Measurements from ENCODE around the gene DBF4.
A peak's percentile ranks its signal among the peaks of the same experiment; 100 is the strongest.
"Not testable (repeated sequence)": the region's sequence is repeated elsewhere in the genome, so short reads cannot be mapped to it uniquely, and the experiment has no call there.

The DBF4 gene

DNA sequence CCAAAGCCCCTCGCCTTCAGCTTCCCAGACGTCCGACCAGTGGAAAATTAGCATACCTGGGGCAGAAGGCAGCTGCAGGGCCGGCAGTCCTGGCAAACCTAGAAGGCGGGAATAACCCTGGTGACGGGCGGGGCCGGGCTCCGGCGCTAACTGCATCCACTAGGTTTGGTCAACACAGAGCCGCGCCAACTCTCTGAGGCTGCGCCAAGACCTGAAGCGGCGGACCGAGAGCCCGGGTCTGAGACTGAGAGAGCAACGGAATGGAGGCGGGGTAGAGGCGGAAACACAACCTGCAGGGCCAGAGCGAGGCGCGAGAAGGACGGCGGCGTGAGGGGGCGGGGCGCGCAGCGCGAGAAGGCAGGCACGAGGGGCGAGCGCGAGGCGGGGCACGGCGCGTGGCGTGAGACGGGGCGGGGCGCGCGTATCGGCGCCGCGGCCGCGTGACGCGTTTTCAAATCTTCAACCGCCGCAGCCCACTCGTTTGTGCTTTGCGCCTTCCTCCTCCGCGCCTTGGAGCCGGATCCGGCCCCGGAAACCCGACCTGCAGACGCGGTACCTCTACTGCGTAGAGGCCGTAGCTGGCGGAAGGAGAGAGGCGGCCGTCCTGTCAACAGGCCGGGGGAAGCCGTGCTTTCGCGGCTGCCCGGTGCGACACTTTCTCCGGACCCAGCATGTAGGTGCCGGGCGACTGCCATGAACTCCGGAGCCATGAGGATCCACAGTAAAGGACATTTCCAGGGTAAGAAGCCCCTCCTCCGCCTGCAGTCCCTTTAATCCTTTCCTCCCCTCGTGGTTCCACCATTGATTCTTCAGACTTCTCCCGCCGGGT, at the start of gene DBF4, which contains the start of gene SLC25A40:
TSS of gene DBF4 (plus strand) at position 454 of the 829 bp plus-strand sequence. CDS start at position 694, 240 bp downstream.
TSS of gene SLC25A40 (minus strand) at position 321 of the 829 bp plus-strand sequence. CDS start 17,633 bp downstream, outside the sequence.
- peak; percentile 87 to 91 for DNase-seq (ENCODE audit: low read depth in 2 of 2)

GRCh38 chr7:87828383-87828782, 47.9 kb upstream of the DBF4 start:
- DNase-seq (ENCODE audit: low read depth in 2 of 2): not testable (repeated sequence)

GRCh38 chr7:87831097-87831496, 45.2 kb upstream of the DBF4 start:
- DNase-seq (ENCODE audit: low read depth in 2 of 2): no peak

GRCh38 chr7:87833130-87833529, 43.2 kb upstream of the DBF4 start:
- DNase-seq (ENCODE audit: low read depth in 2 of 2): no peak

DNA sequence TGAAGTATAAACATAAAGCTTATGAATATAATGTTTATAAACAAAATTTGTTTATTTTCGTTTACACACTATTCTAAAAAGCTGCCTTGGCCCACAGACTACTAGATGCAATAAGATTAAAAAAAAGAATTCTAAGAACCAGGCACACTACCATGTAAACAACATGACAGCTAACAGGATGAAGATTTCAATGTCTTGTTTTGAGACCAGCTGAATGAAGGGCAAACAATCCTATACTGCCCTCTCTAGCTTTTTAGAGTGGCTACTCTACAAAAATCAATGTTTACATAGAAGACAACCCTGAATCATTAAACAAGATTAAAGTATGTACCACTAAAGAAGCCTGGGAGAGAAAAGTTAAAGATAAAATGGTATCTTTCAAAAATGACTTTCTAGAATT, 38.7 kb upstream of the DBF4 start:
- DNase-seq (ENCODE audit: low read depth in 2 of 2): no peak

GRCh38 chr7:87850836-87851593, 25.3 kb upstream of the DBF4 start:
- no peak for DNase-seq (ENCODE audit: low read depth in 2 of 2)

- DNase-seq (ENCODE audit: low read depth in 2 of 2): no peak
These were observed 24.0 kb upstream of the DBF4 start for GRCh38 chr7:87852306-87852705.

- no peak for DNase-seq (ENCODE audit: low read depth in 2 of 2)
These were observed 22.9 kb upstream of the DBF4 start for GRCh38 chr7:87853237-87853864.

DNA sequence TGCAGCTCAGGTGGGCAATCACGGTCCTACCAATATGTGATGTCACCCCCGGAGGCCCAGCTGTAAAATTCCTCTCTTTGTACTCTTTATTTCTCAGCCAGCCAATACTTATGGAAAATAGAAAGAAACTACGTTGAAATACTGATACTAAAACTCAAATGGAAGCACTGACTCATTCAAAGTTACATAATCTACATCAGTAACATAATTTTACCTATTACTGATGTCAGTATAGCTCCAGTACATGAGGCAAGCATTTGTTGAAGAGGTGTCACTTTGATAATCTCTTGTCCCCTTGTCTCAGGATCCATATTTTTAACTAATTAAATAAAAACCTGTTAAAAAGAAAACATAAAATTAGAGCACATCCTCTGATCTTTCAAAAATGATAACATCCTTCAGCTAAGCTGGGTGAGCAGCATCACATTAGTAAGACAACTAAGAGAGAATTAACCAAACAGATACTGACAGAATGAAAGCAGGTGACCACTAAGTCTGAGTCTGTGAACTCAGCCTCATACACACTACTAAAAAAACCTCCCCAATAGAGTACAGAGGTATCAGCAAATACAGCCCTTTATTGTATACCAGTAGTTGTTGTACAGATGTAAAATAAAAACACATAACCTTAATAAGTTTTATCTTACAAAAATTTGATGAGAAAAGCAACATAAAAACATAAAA, 17.7 kb upstream of the DBF4 start:
- no peak for DNase-seq (ENCODE audit: low read depth in 2 of 2)

DNA sequence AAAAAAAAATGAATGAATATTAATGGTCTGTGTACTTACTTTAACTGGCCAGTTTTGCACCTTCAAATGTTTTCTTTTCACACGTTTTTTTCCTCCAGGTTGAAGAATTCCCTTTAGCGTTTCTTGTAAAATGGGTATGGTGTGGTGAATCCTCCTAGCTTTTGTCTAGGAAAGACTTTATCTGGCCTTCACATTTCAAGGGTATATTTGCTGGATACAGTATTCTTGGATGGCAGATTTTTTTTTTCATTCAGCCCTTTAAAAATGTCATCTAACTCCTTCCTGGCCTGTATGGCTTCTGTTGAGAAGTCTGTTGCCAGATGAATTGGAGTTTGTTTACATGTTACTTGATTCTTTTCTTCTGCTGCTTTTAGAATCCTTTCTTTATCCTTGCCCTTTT, 10.2 kb upstream of the DBF4 start:
- DNase-seq (ENCODE audit: low read depth in 2 of 2): no peak

DNA sequence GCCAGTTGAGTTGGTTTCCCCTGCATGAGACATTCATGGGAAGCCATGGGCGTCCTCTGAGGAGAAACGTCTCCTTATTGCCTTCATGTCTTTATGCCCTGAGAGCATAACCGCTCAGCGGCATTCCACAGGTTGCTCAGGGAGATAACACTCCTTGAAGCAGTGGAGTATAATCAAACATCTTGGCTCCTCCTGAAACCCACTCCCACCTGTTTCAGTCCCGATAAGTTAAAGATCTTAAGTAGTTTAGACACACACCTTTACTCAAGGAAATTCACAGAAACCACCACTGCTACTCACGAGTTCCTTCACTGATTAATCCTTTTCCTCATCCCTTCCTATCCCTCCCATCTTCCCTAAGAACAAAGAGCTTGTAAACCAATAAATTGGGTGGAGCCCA, 9.8 kb upstream of the DBF4 start:
- DNase-seq (ENCODE audit: low read depth in 2 of 2): not testable (repeated sequence)

- DNase-seq (ENCODE audit: low read depth in 2 of 2): no peak
These were observed 5.8 kb upstream of the DBF4 start for GRCh38 chr7:87870471-87870870.

GRCh38 chr7:87872346-87872745, 3.9 kb upstream of the DBF4 start:
- DNase-seq (ENCODE audit: low read depth in 2 of 2): no peak

DNA sequence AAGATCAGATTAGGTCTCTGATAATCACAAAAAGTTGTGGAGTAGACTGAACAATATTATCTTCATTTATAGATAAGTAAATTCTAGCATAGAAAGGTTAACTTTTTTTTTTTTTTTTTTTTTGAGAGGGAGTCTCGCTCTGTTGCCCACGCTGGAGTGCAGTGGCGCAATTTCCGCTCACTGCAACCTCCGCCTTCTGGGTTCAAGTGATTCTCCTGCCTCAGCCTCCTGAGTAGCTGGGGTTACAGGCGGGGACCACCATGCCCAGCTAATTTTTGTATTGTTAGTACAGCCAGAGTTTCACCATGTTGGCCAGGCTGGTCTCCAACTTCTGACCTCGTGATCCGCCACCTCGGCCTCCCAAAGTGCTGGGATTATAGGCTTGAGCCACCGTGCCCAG, 3.0 kb upstream of the DBF4 start:
- not testable (repeated sequence) for DNase-seq (ENCODE audit: low read depth in 2 of 2)

DNA sequence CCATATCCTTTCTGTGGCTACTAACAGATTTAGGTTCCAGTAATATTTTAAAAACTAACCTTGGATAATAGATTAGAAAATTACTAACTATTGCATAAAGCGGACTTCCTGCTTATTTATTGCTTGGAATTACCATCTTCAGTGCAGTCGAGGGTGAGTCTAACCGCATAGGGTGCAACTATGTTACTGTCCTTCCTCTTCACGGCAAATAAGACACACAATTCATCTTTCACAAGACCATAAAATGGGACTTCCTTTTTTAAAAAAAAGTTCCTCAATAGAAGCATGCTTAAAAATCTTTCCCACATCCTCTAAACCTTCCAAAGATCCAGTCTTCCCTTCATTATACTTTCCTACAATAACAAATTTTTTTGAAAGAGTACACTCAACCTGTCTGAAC, 2.2 kb upstream of the DBF4 start:
- no peak for DNase-seq (ENCODE audit: low read depth in 2 of 2)

DNA sequence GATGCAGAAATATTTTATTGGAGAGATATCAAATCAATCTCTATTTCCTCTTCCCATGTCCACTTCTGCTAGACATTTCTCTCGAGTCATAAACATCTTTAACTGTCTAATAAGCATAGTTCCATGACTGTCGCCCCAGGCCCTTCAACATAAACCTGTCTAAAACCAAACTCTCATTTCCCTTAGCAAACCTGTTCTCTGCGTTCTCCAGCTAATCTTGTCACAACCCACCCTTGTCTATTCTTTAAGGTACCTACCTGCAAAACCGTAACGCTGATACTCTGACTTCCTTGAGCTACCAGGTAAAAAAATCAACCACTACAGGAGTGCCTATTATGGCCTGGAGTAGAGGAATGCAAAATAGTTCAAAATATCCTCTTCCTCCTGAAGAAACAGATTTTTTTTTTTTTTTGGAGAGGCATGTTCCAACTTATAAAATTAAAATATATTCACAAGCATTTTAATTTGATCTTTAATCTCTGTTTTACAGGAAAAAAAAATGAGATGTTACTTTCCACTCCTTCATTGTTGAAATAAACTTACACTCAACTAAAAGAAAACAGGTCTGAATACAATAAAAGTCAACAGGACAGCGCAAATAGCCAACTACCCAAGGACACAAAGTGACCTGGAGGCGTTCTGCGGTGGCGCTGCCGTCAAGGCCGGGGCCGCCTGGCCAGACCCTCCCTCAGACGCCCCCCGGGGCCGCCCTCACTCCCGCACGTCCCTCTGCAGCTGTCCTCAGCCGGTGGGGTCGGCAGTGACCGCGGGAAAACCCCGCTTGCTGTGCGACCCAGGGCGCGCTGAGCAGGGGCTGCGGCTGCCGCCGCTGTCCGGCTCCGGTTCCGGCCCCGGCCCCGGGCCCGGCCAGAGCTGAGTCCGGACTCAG, 898 bp upstream of the DBF4 start:
- DNase-seq (ENCODE audit: low read depth in 2 of 2): no peak

DNA sequence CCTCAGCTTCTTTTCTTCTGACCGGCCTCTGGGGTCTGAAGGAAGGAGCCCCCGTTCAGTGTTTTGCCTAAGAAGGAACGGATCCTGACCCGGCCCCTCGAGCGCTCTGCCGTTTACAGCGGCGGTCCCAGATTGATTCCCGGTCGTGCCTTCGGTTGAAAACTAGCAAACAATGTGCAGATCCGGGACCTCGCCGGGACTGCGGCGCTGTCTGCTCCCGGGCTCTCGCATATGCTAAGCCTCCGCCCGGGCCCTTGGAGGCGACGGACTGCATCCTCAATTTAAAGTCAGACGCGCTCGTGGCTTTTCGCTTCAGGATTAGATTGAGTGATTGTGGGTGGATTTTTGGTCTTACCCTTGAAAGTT, 559 bp downstream of the DBF4 start:
- DNase-seq (ENCODE audit: low read depth in 2 of 2): peak; percentile 4 to 8

- no peak for DNase-seq (ENCODE audit: low read depth in 2 of 2)
These were observed 1.2 kb downstream of the DBF4 start for GRCh38 chr7:87877366-87878040.

- DNase-seq (ENCODE audit: low read depth in 2 of 2): no peak
These were observed 2.0 kb downstream of the DBF4 start for GRCh38 chr7:87878208-87878735.
